HepG2 (cell line): Measurements from ENCODE around the gene UBR7. TPM values are rescaled to one million over a fixed set of nuclear protein-coding genes. Genes with fewer than 3 reads are reported as not detected.

Source experiments
- DNMT1 ChIP-seq: sonication (generic); formaldehyde crosslinking; IDR thresholded peaks from 2 replicates; pipeline ENCODE4 v1.5.1; 2020; ENCODE audit warnings: mild to moderate bottlenecking, missing genetic modification reagents
- HCFC1 ChIP-seq: fragments of 150-350 bp; IDR thresholded peaks from 2 replicates; pipeline ENCODE4 v1.6.1; 2014; ENCODE audit warnings: low read depth, low read length
- HES4 ChIP-seq: sonication (generic); formaldehyde crosslinking; IDR thresholded peaks from 2 replicates; pipeline ENCODE4 v1.9.0; 2021; ENCODE audit warnings: mild to moderate bottlenecking, missing genetic modification reagents, borderline replicate concordance
- KLF12 ChIP-seq: sonication (generic); formaldehyde crosslinking; IDR thresholded peaks from 2 replicates; pipeline ENCODE4 v1.4.0; 2020; ENCODE audit warnings: missing genetic modification reagents, borderline replicate concordance
- MXI1 ChIP-seq: IDR thresholded peaks from 3 replicates; pipeline ENCODE4 v1.6.1; 2012; ENCODE audit warnings: low read depth, low read length, inconsistent platforms, borderline replicate concordance
- SMAD1 ChIP-seq: sonication (generic); formaldehyde crosslinking; IDR thresholded peaks from 2 replicates; pipeline ENCODE4 v1.4.0; 2020; ENCODE audit warnings: missing genetic modification reagents, low read depth, mild to moderate bottlenecking, borderline replicate concordance
- ZFX ChIP-seq: sonication (generic); formaldehyde crosslinking; IDR thresholded peaks from 2 replicates; pipeline ENCODE4 v1.4.0; 2020; ENCODE audit warnings: mild to moderate bottlenecking, low read depth, missing genetic modification reagents, moderate library complexity
- ZNF558 ChIP-seq: sonication (generic); formaldehyde crosslinking; IDR thresholded peaks from 2 replicates; pipeline ENCODE4 v1.9.0; 2022; ENCODE audit warnings: mild to moderate bottlenecking, missing genetic modification reagents, borderline replicate concordance
- ZNF607 ChIP-seq: sonication (generic); formaldehyde crosslinking; IDR thresholded peaks from 2 replicates; pipeline ENCODE4 v1.5.1; 2020; ENCODE audit warnings: missing genetic modification reagents, mild to moderate bottlenecking, borderline replicate concordance
- ZNF614 ChIP-seq: IDR thresholded peaks from 2 replicates; pipeline ENCODE4 v1.6.1; 2018; ENCODE audit warnings: missing biosample characterization, missing genetic modification reagents, inconsistent platforms, borderline replicate concordance
- ZNF670 ChIP-seq: sonication (generic); formaldehyde crosslinking; IDR thresholded peaks from 2 replicates; pipeline ENCODE4 v1.8.0; 2022; ENCODE audit warnings: mild to moderate bottlenecking, missing genetic modification reagents, borderline replicate concordance
- polyA plus RNA-seq, 8 experiments: library from polyadenylated mRNA; depleted of rRNA in 3 of 8; stranded (reverse) in 7 of 8; unstranded in 1 of 8; fragments of >200 nt; fragmentation: Illumina TruSeq in 4 of 8; extraction: Trizol in 4 of 8; gene quantifications; 2 replicates each; pipeline versions ENCODE4 v1.2.1 to v1.2.3, GENCODE V29; 2011 to 2016; ENCODE audit warnings: low read depth in 4 of 8, missing spikeins in 1 of 8, mixed read lengths in 1 of 8; ENCODE audit not compliant: insufficient read depth in 1 of 8
- total RNA-seq, 5 experiments: library from RNA; depleted of rRNA; stranded (reverse); fragments of >200 nt; fragmentation: Illumina TruSeq; extraction: Trizol; gene quantifications; 2 replicates each; pipeline ENCODE4 v1.2.3, GENCODE V29; 2016; ENCODE audit warnings: low read depth in 1 of 5
- TF ChIP-seq, protein P1 (sequence below), 2 experiments: sonication (generic) in 1 of 2; formaldehyde crosslinking in 1 of 2; IDR thresholded peaks; 2 replicates each; pipeline versions ENCODE4 v1.6.1 to v1.9.0; 2014 to 2022; ENCODE audit warnings: antibody characterized with exemption in 1 of 2, borderline replicate concordance in 1 of 2, inconsistent platforms in 1 of 2, low read depth in 1 of 2, missing genetic modification reagents in 1 of 2
- TF ChIP-seq, protein P2 (sequence below): IDR thresholded peaks from 2 replicates; pipeline ENCODE4 v1.6.1; 2012; ENCODE audit warnings: inconsistent platforms
- TF ChIP-seq, protein P3 (sequence below): sonication (generic); formaldehyde crosslinking; IDR thresholded peaks from 2 replicates; pipeline ENCODE4 v1.4.0; 2020; ENCODE audit warnings: low read depth, mild to moderate bottlenecking, missing genetic modification reagents
- TF ChIP-seq, protein P4 (sequence below): sonication (generic); formaldehyde crosslinking; IDR thresholded peaks from 2 replicates; pipeline ENCODE4 v1.5.0; 2020; ENCODE audit warnings: mild to moderate bottlenecking, missing genetic modification reagents

Gene UBR7
- total and polyA plus RNA-seq, 2 of the 13 experiments (the other 11 are each of a cell fraction or from before 2014, with no cell fraction given) = 11.0 to 19.7 TPM

DNA sequence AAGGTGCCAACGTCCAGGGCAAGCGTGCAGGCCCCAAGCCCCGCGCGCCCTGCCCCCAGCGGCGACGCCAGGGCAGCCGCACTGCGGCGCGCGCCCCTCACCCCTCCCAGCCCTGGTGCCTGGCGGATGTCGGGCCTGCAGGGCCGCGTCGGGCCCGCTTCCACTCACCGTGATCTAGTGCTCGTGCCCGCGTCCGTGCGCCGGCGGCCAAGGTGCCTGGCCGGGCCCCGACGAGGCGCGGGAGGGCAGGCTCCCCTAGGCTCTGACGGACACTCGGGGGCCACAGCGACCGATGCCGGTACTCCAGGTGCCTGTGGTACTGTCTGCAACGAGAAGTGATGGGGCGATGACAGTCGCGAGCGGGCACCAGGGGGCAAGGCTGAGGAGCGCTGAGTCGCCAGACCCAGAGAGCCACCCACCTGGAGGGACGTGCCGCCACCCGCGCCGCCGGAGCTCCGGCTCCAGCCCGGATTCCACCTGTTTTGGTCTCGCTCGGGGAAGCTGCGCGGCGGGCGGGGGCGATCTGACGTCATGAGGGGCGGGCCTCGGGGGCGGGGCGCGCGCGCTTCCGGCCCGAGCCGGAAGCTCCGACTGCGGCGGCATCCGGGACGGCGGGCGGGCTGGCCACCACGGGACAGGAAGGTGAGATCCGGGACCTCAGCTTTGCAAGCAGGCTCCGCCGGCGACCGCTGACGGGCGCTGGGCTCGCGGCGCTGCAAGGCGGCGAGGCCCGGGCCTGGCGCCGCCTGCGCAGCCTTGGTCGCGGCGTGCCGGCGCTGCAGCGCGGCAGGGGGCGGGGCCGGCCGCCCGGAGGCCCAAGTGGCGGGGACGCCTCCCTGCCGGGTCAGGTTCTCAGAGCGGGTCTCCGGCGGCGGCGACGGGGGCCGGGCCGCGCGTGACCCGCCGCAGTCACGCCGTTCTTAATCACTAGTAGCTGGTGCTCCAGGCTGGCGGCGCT, 22.4 kb upstream of the UBR7 start, which contains the start of the genes LYSET and MOAP1 (continued):
- TF ChIP-seq, protein P1, sequence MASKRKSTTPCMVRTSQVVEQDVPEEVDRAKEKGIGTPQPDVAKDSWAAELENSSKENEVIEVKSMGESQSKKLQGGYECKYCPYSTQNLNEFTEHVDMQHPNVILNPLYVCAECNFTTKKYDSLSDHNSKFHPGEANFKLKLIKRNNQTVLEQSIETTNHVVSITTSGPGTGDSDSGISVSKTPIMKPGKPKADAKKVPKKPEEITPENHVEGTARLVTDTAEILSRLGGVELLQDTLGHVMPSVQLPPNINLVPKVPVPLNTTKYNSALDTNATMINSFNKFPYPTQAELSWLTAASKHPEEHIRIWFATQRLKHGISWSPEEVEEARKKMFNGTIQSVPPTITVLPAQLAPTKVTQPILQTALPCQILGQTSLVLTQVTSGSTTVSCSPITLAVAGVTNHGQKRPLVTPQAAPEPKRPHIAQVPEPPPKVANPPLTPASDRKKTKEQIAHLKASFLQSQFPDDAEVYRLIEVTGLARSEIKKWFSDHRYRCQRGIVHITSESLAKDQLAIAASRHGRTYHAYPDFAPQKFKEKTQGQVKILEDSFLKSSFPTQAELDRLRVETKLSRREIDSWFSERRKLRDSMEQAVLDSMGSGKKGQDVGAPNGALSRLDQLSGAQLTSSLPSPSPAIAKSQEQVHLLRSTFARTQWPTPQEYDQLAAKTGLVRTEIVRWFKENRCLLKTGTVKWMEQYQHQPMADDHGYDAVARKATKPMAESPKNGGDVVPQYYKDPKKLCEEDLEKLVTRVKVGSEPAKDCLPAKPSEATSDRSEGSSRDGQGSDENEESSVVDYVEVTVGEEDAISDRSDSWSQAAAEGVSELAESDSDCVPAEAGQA (IDR thresholded peaks at IDR 0.05; ENCODE audit: low read depth) = no peak
- TF ChIP-seq, protein P1 (CRISPR knock-in tag; IDR thresholded peaks at IDR 0.05; ENCODE audit: borderline replicate concordance) = peak; percentile 88; the same call in 1 of the 2 replicates
- peak; percentile 91 for TF ChIP-seq ZNF607 (CRISPR knock-in tag)
- peak; percentile 99 for TF ChIP-seq ZFX (CRISPR knock-in tag)
- TF ChIP-seq, protein P2, sequence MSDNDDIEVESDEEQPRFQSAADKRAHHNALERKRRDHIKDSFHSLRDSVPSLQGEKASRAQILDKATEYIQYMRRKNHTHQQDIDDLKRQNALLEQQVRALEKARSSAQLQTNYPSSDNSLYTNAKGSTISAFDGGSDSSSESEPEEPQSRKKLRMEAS = peak; percentile 68
- TF ChIP-seq, protein P3, sequence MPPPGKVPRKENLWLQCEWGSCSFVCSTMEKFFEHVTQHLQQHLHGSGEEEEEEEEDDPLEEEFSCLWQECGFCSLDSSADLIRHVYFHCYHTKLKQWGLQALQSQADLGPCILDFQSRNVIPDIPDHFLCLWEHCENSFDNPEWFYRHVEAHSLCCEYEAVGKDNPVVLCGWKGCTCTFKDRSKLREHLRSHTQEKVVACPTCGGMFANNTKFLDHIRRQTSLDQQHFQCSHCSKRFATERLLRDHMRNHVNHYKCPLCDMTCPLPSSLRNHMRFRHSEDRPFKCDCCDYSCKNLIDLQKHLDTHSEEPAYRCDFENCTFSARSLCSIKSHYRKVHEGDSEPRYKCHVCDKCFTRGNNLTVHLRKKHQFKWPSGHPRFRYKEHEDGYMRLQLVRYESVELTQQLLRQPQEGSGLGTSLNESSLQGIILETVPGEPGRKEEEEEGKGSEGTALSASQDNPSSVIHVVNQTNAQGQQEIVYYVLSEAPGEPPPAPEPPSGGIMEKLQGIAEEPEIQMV = 0 out of 2 replicates have a peak, but pooled peaks have one; percentile 55
- peak; percentile 81; the same call in 1 of the 2 replicates for TF ChIP-seq ZNF670 (CRISPR knock-in tag)
- no peak for TF ChIP-seq ZNF558 (CRISPR knock-in tag)
- TF ChIP-seq MXI1 = peak; percentile 70; the same call in 1 of the 3 replicates
- TF ChIP-seq HCFC1 = 0 out of 2 replicates have a peak, but pooled peaks have one; percentile 10
- peak; percentile 87; the same call in 1 of the 2 replicates for TF ChIP-seq DNMT1 (CRISPR knock-in tag)
- TF ChIP-seq, protein P4, sequence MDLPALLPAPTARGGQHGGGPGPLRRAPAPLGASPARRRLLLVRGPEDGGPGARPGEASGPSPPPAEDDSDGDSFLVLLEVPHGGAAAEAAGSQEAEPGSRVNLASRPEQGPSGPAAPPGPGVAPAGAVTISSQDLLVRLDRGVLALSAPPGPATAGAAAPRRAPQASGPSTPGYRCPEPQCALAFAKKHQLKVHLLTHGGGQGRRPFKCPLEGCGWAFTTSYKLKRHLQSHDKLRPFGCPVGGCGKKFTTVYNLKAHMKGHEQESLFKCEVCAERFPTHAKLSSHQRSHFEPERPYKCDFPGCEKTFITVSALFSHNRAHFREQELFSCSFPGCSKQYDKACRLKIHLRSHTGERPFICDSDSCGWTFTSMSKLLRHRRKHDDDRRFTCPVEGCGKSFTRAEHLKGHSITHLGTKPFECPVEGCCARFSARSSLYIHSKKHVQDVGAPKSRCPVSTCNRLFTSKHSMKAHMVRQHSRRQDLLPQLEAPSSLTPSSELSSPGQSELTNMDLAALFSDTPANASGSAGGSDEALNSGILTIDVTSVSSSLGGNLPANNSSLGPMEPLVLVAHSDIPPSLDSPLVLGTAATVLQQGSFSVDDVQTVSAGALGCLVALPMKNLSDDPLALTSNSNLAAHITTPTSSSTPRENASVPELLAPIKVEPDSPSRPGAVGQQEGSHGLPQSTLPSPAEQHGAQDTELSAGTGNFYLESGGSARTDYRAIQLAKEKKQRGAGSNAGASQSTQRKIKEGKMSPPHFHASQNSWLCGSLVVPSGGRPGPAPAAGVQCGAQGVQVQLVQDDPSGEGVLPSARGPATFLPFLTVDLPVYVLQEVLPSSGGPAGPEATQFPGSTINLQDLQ (CRISPR knock-in tag) = no peak
- 0 out of 2 replicates have a peak, but pooled peaks have one; percentile 63 for TF ChIP-seq KLF12 (CRISPR knock-in tag)
- peak; percentile 95; the same call in 1 of the 2 replicates for TF ChIP-seq SMAD1 (CRISPR knock-in tag)
- TF ChIP-seq HES4 (CRISPR knock-in tag) = peak; percentile 77; the same call in 1 of the 2 replicates
- peak; percentile 60; the same call in 1 of the 2 replicates for TF ChIP-seq ZNF614
